GM19328 (cell line): Measurements from ENCODE around the gene BTG1.
"Not testable (repeated sequence)": the region's sequence is repeated elsewhere in the genome, so short reads cannot be mapped to it uniquely, and the experiment has no call there.

Experiments
- ATAC-seq: cut with Tn5 transposase; IDR thresholded peaks from one replicate; pipeline ENCODE4 v1.9.1; 2021; ENCODE audit warnings: mild to moderate bottlenecking, moderate library complexity; ENCODE audit not compliant: unreplicated experiment

Gene BTG1

GRCh38 chr12:92105676-92106075, 40.0 kb downstream of the BTG1 start:
- no peak for ATAC-seq

- ATAC-seq = no peak
Measured at GRCh38 chr12:92105110-92105509, 40.5 kb downstream of the BTG1 start.

- ATAC-seq = no peak
Measured at GRCh38 chr12:92102606-92103005, 43.0 kb downstream of the BTG1 start.

GRCh38 chr12:92098594-92099380, 46.9 kb downstream of the BTG1 start:
- ATAC-seq = no peak

- no peak for ATAC-seq
Measured at GRCh38 chr12:92096346-92097136, 49.1 kb downstream of the BTG1 start.

GRCh38 chr12:92094751-92095161, 50.9 kb downstream of the BTG1 start:
- no peak for ATAC-seq

GRCh38 chr12:92094301-92094700, 51.3 kb downstream of the BTG1 start:
- not testable (repeated sequence) for ATAC-seq
